SK-N-SH treated with all-trans-retinoic acid at 6 μM for 48 hours (cell line): ENCODE data around the gene RET.

ENCODE experiments used
- CSDC2 ChIP-seq: fragments of 250-450 bp; sonication (Bioruptor Pico); IDR thresholded peaks from 2 replicates; pipeline ENCODE4 v1.5.0; 2020; ENCODE audit warnings: mild to moderate bottlenecking, moderate library complexity
- ESRRG ChIP-seq: fragments of 250-450 bp; sonication (Bioruptor Pico); IDR thresholded peaks from 2 replicates; pipeline ENCODE4 v1.6.1; 2021; ENCODE audit warnings: mild to moderate bottlenecking
- ISL1 ChIP-seq: fragments of 250-450 bp; sonication (Bioruptor Pico); IDR thresholded peaks from 2 replicates; pipeline ENCODE4 v2.1.2; 2022; ENCODE audit warnings: mild to moderate bottlenecking, moderate library complexity
- POU6F1 ChIP-seq: fragments of 250-450 bp; sonication (Bioruptor Pico); IDR thresholded peaks from 2 replicates; pipeline ENCODE4 v1.8.0; 2021; ENCODE audit warnings: low read depth, mild to moderate bottlenecking, moderate library complexity, borderline replicate concordance
- ZC3H10 ChIP-seq: fragments of 250-450 bp; sonication (Bioruptor Pico); IDR thresholded peaks from 2 replicates; pipeline ENCODE4 v1.5.1; 2021; ENCODE audit warnings: mild to moderate bottlenecking, moderate library complexity
- ZFP3 ChIP-seq: fragments of 250-450 bp; sonication (Bioruptor Pico); IDR thresholded peaks from 2 replicates; pipeline ENCODE4 v1.5.0; 2020; ENCODE audit warnings: mild to moderate bottlenecking, moderate library complexity
- ZNF565 ChIP-seq: fragments of 450-650 bp; formaldehyde crosslinking; conservative IDR thresholded peaks from 2 replicates; pipeline ENCODE4 v1.5.0; 2020; ENCODE audit warnings: low read depth, mild to moderate bottlenecking, moderate library complexity

GRCh38 chr10:43070121-43071085 lies 6.5 kb upstream of the RET start:
- TF ChIP-seq ZFP3 (CRISPR knock-in tag) (no peak), CSDC2 (no peak), ZC3H10 (CRISPR knock-in tag) (no peak), ISL1 (CRISPR knock-in tag) (no peak), POU6F1 (CRISPR knock-in tag) (no peak), ZNF565 (CRISPR knock-in tag) (no peak), ESRRG (no peak)
